Parathyroid adenoma (tissue), 2 donors: ENCODE measurements around the gene VCPKMT.

Experiments
- H2AFZ ChIP-seq: fragments of 300-600 bp; sonication (generic); one replicate; pipeline ENCODE4 v1.7.0; 2017; ENCODE audit warnings: antibody characterized with exemption, mild to moderate bottlenecking
- H3K27ac ChIP-seq: fragments of 300-600 bp; sonication (generic); one replicate; pipeline ENCODE4 v1.7.0; 2017
- H3K27me3 ChIP-seq: fragments of 300-600 bp; sonication (generic); one replicate; pipeline ENCODE4 v1.7.0; 2017; ENCODE audit warnings: low read length; ENCODE audit not compliant: control insufficient read depth, insufficient read depth
- H3K36me3 ChIP-seq: fragments of 300-600 bp; sonication (generic); one replicate; pipeline ENCODE4 v1.7.0; 2017; ENCODE audit warnings: low read length; ENCODE audit not compliant: control insufficient read depth, insufficient read depth
- H3K4me1 ChIP-seq: fragments of 300-600 bp; sonication (generic); one replicate; pipeline ENCODE4 v1.7.0; 2017; ENCODE audit warnings: control low read depth
- H3K4me2 ChIP-seq: fragments of 300-600 bp; sonication (generic); one replicate; pipeline ENCODE4 v1.7.0; 2017; ENCODE audit warnings: low read length
- H3K4me3 ChIP-seq: fragments of 300-600 bp; sonication (generic); one replicate; pipeline ENCODE4 v1.7.0; 2017; ENCODE audit warnings: low read depth, low read length
- H3K79me2 ChIP-seq: fragments of 300-600 bp; sonication (generic); one replicate; pipeline ENCODE4 v1.7.0; 2017; ENCODE audit warnings: control low read depth
- H3K9ac ChIP-seq: fragments of 300-600 bp; sonication (generic); one replicate; pipeline ENCODE4 v1.7.0; 2017; ENCODE audit warnings: mild to moderate bottlenecking
- H3K9me3 ChIP-seq: fragments of 300-600 bp; sonication (generic); one replicate; pipeline ENCODE4 v1.7.0; 2017; ENCODE audit warnings: low read length; ENCODE audit not compliant: control insufficient read depth
- CTCF ChIP-seq: fragments of 300-600 bp; sonication (generic); IDR thresholded peaks from one replicate; pipeline ENCODE4 v1.7.0; 2017; ENCODE audit warnings: antibody characterized with exemption, mild to moderate bottlenecking
- donor health status: primary hyperparathyroidism.

VCPKMT gene

DNA sequence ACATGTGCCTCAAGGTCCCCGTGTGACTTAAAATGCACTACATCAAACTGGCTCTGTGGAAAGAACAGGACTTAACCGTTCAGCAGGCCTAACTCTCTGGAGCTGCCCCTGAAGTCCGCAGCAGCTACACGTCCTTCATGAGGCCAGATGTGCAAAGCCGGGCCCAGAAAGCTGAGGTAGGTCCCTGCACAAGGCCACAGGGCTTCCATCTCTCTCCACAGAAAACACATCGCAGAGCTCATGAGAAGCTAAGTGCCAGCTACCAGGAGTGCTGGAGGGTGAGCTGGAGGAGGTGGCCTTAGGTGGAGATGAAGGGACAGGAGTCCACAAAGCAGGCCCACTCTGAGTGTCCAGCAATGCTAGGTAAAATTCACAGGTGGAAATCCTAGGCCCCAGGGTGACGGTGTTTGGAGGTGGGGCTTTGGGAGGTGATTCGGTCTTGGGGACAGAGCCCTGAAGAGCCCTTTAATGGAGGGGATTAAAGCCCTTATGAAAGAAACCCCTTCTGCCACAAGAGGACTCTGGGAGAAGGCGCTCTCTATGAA is 52.4 kb downstream of the VCPKMT start:
- H3K4me3 ChIP-seq = no peak overlapping the region
- H3K4me1 ChIP-seq = no peaks in the 10 kb centered on the region
- no peaks in the 10 kb centered on the region for H3K79me2 ChIP-seq
- no peak overlapping the region for H3K27ac ChIP-seq
- no peak for TF ChIP-seq CTCF
- no peak overlapping the region for H2AFZ ChIP-seq
- no peaks in the 10 kb centered on the region for H3K27me3 ChIP-seq
- no peak overlapping the region for H3K9ac ChIP-seq
- H3K9me3 ChIP-seq = no peaks in the 10 kb centered on the region
- no peaks in the 10 kb centered on the region for H3K36me3 ChIP-seq
- H3K4me2 ChIP-seq = no peak overlapping the region

DNA sequence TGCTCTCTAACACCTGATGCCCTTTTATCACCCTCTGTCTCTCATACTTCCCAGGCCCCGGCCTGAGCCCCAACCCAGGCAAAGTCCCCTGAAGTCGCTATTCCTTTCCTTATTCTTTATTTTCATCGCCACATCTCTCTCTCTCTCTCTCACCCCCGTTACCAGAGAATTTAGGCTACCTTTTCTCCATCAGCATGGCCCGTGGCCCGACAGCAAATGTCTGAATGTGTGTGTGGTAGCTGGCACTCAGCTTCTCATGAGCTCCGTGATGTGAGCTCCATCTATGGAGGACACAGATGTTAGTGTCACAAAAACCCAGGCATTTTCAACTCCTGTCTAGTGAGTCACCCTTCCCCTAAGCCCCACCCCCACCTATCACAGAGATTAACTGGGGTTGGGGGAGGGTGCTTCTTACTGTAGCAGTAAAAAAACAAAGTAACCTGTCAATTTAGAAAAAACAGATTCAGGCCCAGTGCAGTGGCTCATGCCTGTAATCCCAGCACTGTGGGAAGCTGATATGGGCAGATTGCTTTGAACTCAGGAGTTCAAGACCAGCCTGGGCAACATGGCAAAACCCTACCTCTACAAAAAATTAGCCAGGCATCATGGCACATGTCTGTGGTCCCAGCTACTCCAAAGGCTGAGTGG is 53.8 kb downstream of the VCPKMT start:
- no peak overlapping the region for H3K9ac ChIP-seq
- H3K27ac ChIP-seq = no peak overlapping the region
- TF ChIP-seq CTCF = no peak
- no peaks in the 10 kb centered on the region for H3K36me3 ChIP-seq
- no peaks in the 10 kb centered on the region for H3K4me1 ChIP-seq
- H3K79me2 ChIP-seq = no peaks in the 10 kb centered on the region
- no peak overlapping the region for H2AFZ ChIP-seq
- no peak overlapping the region for H3K4me3 ChIP-seq
- no peak overlapping the region for H3K4me2 ChIP-seq
- no peaks in the 10 kb centered on the region for H3K9me3 ChIP-seq
- no peaks in the 10 kb centered on the region for H3K27me3 ChIP-seq

DNA sequence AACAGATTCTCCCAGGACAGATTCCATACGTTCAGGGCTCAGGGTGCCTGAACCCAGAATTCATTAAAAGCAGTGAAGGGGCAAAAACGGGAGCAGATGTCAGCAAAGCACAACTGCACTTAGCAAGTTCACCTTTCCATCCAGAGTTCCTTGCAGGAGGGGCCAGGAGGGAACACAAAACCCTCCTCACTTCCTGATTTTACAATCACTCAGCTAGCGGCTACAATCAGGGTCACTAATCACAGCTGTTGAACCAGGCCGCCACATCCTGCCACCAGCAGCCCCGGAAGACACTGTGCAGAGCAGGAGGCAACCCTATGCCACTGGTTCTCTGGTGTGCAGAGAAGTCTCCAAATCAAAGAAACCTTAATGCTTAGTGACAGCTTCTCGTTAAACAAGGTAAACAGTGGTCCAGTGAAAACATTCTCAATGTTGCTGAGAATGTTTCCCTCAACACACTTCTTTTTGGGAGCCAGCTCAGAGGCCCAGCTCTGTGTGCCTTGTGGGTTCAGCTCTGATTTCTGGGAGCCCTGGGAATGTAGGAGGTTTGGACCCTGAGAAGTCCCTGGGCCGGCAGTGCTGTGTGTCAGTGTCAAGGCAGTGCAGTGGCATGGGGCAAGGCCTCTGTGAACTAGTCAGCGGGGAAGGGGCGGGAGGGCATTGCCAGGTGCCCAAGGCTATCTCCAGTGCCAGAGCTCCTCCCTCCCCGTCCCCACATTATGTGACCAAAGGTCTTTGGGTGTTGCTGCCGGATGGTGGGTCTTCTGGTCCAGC is 54.5 kb downstream of the VCPKMT start:
- Histone ChIP-seq H3K9ac (no peak overlapping the region), H3K4me3 (no peak overlapping the region), H3K36me3 (no peaks in the 10 kb centered on the region), H3K4me1 (no peaks in the 10 kb centered on the region), H3K79me2 (no peaks in the 10 kb centered on the region), H3K27me3 (no peaks in the 10 kb centered on the region), H3K9me3 (no peaks in the 10 kb centered on the region), H3K4me2 (no peak overlapping the region), H3K27ac (no peak overlapping the region), H2AFZ (no peak overlapping the region)
- no peak for TF ChIP-seq CTCF

DNA sequence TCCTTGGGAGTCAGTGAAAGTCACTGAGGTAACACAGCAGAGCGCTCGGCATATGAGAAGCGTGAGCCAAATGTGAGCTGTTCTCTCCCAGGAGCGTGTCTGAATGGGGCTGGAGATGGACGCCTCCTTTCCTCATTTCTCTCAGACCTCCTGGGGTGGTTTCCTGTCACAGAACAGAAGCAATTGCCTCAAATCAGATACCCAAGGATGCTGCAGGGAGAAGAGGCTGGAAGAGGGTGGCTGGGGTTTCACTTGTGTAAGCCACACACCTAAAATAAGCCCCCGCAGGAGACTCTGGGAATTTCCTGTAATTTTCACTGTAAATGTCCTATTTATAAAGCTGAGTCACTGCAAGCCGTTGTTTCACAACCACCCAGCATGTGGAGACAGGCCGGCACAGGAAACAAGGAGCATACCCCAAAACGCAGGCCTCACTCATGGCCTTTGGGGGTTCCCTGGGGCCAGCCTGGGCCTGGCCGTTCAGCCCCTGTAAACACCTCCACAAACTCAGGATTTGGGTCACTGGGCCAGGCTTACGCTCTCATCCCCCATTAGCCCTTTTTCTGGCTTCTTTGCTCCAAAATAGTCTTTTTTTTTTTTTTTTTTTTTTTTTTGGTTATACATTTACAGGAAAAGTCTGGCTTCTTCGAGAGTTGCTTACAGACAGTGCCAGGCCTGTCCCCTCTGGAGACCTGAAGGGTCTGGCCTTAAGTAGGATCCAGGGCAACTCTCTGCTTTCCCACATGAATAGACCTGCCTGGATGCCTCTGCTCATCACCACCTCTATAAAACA is 55.3 kb downstream of the VCPKMT start:
- H3K79me2 ChIP-seq = no peaks in the 10 kb centered on the region
- no peak overlapping the region for H3K4me3 ChIP-seq
- H3K27me3 ChIP-seq = no peaks in the 10 kb centered on the region
- H3K4me2 ChIP-seq = no peak overlapping the region
- no peaks in the 10 kb centered on the region for H3K9me3 ChIP-seq
- H2AFZ ChIP-seq = no peak overlapping the region
- H3K27ac ChIP-seq = no peak overlapping the region
- TF ChIP-seq CTCF = no peak
- no peaks in the 10 kb centered on the region for H3K36me3 ChIP-seq
- H3K4me1 ChIP-seq = no peaks in the 10 kb centered on the region
- H3K9ac ChIP-seq = no peak overlapping the region
